ENCODE measurements around the gene ALCAM.

ALCAM gene

DNA sequence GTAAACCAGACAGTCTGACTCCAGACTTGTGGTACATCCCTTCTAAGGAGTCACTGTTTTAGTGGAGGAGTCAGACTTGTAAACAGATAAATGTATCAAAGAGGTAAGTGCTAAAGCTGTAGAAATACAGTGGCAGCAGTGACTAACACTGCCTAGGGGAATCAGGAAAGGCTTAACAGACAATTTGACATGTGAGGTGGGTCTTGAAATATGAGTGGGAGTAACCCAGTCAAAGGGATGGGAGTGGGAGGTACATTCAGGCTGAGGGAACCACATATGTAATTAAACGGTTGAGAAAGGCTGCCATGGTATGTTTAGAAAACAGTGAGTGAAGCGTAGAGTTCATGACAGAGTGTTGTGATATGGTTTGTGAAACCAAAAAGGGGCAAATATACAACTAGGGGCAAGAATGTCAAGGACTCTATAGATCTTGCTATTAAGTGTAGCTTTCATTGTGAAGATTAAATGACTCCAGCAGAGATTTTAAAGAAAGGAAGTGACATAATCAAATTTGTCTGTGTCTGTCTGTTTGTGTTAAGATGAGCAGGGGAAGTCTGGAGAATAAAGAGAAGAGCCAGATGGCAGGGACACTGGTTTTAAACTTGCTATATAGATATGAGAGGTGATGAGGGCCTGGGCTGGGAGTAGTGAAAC lies 11.2 kb upstream of the ALCAM start:
- TF ChIP-seq, protein P1, sequence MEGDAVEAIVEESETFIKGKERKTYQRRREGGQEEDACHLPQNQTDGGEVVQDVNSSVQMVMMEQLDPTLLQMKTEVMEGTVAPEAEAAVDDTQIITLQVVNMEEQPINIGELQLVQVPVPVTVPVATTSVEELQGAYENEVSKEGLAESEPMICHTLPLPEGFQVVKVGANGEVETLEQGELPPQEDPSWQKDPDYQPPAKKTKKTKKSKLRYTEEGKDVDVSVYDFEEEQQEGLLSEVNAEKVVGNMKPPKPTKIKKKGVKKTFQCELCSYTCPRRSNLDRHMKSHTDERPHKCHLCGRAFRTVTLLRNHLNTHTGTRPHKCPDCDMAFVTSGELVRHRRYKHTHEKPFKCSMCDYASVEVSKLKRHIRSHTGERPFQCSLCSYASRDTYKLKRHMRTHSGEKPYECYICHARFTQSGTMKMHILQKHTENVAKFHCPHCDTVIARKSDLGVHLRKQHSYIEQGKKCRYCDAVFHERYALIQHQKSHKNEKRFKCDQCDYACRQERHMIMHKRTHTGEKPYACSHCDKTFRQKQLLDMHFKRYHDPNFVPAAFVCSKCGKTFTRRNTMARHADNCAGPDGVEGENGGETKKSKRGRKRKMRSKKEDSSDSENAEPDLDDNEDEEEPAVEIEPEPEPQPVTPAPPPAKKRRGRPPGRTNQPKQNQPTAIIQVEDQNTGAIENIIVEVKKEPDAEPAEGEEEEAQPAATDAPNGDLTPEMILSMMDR (conservative IDR thresholded peaks at IDR 0.05; ENCODE audit: low read length) = no peak
- DNase-seq (ENCODE audit: low read depth) = no peak
- H3K4me3 ChIP-seq (ENCODE audit: low read length) = no peak overlapping the region

DNA sequence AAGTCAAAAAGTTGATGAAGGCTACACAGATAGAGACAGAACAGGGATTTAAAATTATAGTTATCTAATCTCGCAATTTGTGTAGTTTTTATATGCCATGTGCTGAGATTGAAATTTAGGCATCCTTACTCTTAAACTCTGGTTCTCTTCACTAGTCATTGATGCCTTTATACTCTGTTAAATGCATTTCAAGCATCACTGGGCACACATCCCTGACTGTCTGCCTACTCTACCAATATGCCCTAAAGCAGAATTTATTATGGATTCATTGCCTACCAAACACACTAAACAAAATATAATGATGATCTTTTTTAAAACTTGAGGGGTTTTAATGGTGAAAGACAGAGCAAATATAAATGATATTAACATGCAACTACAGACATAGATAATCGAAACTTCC lies 10.3 kb upstream of the ALCAM start:
- H3K4me3 ChIP-seq (ENCODE audit: low read length) = no peak overlapping the region
- DNase-seq (ENCODE audit: low read depth) = no peak
- TF ChIP-seq, protein P1 (conservative IDR thresholded peaks at IDR 0.05; ENCODE audit: low read length) = no peak

DNA sequence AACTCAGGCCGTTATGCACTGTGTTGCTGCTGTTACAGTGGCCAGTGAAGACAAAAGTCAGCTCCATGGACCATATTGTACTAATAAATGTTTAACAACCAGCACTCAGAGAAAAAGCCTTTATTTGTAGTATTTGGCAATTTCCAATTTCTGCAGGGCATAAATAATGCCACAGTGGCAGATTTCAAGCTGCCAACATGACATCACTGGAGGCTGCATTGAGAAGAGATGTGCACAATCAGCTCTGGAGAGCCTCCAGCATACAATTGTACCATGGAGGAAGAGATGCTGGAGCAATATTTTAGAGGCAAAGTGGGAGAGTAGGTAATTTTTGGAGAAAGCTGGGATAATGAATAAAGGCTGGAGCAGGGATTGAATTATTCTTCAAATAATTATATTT lies 9.7 kb upstream of the ALCAM start:
- no peak overlapping the region for H3K4me3 ChIP-seq (ENCODE audit: low read length)
- TF ChIP-seq, protein P1 (conservative IDR thresholded peaks at IDR 0.05; ENCODE audit: low read length) = no peak
- peak; percentile 30 for DNase-seq (ENCODE audit: low read depth)

DNA sequence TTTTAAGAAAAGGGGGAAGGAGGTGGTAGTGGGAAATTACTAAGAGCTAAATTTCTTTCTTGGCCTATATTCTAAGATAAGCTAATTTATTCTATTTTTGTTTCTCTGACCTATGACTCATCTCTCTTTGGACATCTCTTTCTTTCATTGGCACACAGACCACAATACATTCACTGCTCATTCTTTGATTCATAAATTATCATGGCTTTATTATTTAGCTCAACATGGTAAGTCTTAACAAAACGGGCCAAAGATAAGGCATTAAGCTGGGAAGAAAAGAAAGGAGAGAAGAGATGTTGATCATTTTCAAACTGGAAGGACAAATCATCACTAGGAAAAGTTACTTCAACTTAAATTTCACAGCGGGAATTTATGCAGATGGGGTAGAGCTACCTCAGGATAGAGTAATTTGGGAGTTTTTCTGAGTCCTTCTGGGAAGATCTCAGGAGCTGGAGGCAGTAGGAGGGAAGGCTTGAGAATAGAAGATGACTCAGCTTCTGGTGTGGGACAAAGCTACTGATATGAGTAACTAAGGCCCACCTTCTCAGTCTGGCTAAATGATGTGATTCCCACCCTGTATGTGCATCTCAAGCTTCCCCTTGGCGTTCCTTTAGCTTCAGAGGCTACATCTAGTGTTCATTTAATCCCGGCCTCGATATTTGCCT lies 7.5 kb upstream of the ALCAM start:
- DNase-seq (ENCODE audit: low read depth) = peak; percentile 70
- no peak overlapping the region for H3K4me3 ChIP-seq (ENCODE audit: low read length)
- TF ChIP-seq, protein P1 (conservative IDR thresholded peaks at IDR 0.05; ENCODE audit: low read length) = no peak

DNA sequence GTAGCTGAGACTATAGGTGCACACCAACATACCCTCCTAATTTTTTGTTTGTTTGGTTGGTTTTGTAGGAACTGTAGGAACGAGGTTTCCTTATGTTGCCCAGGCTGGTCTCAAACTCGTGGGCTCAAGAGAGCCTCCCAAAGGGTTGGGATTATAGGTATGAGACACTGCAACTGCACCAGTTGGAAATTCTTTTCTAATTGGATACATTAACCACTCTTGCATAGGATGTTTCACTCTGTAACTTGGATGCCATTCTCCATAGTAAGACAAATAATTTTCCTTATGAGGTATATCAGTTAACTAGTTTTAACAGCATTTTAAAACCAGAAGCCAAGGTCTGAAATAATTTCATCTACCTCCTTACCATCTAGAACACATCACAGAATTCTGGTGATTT lies 6.7 kb upstream of the ALCAM start:
- no peak for DNase-seq (ENCODE audit: low read depth)
- H3K4me3 ChIP-seq (ENCODE audit: low read length) = no peak overlapping the region
- TF ChIP-seq, protein P1 (conservative IDR thresholded peaks at IDR 0.05; ENCODE audit: low read length) = no peak

DNA sequence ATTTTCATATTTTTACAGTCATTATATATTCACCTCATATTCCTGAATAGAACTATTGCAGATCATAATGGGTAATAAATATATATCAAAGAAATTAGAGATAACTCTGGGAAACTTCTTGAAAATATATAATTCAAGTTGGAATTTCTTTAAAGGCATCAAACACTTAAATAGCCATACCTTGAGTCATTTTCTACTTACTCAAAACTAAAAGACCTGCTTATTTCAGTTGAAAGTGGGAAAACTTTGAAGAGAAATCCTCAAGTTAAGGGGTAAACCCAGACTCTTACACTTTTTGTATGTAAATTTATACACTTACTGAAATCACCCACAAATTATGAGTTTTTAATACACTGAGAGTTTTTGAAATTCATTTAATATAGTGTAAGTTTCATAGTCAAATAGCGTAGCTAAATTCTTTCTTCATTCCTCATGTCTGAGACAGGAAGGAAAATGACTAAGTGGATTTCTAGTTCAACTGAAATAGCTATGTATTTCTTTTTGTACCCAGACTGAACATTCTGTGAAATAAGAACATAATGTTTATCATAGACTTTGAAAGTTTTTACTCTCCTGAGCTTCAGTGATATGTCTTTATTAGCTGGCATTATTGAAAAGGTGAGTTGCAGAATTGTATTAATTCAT lies 4.6 kb upstream of the ALCAM start:
- TF ChIP-seq, protein P1 (conservative IDR thresholded peaks at IDR 0.05; ENCODE audit: low read length) = no peak
- no peak overlapping the region for H3K4me3 ChIP-seq (ENCODE audit: low read length)
- DNase-seq (ENCODE audit: low read depth) = peak; percentile 60

DNA sequence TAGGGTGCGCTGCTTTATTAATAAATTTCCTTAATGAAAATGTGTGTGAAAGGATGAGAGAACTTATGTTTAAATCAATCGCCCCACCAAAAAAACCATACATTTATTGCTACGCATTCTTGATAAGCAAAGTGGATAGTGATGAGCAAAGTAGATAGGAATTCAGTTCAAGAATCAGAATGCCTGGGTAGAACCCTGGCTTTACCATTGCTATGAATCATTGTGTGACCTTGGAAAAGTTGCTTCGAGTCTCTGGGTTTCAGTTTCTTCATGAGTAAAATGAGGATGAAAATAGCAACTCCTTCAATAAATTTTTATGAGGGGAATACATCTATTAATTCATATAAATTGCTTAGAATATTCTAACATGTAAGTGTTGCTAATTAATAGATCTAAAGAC lies 2.6 kb upstream of the ALCAM start:
- DNase-seq (ENCODE audit: low read depth) = peak; percentile 41
- no peak overlapping the region for H3K4me3 ChIP-seq (ENCODE audit: low read length)
- TF ChIP-seq, protein P1 (conservative IDR thresholded peaks at IDR 0.05; ENCODE audit: low read length) = no peak
